Naive thymus-derived CD8-positive, alpha-beta T cell (primary cell): ENCODE results near the gene TMA7B. TPM values are rescaled to one million over a fixed set of nuclear protein-coding genes. Genes with fewer than 3 reads are reported as not detected.
"Not testable (repeated sequence)": the region's sequence is repeated elsewhere in the genome, so short reads cannot be mapped to it uniquely, and the experiment has no call there.

Experiments
- ATAC-seq, 2 donors: fragments of 150-1000 bp; cut with Tn5 transposase in 1 of 2; sonication (Bioruptor Pico), chemical (Tn5 transposase) in 1 of 2; 1 replicate in 1 of 2; 2 replicates in 1 of 2; pipeline ENCODE4 v1.10.0; 2021; ENCODE audit warnings: mild to moderate bottlenecking in 2 of 2, moderate library complexity in 2 of 2
- POLR2A ChIA-PET: fragments of 350-600 bp; sonication (Branson Sonifier 250); formaldehyde crosslinking; loops from one replicate; lab custom pipeline; 2021; ENCODE audit warnings: antibody characterized with exemption; lab: Charles Lee
- DNase-seq, 10 donors: peaks; one replicate each; pipeline versions ENCODE4 v3.0.0 to v3.0.0-alpha.2; 2020 to 2022
- H3K27ac Mint-ChIP-seq, 10 donors: one replicate each; pipeline ENCODE4 v1.8.0; 2020 to 2022; ENCODE audit warnings: mild to moderate bottlenecking in 10 of 10, mixed read lengths in 10 of 10, moderate library complexity in 4 of 10, inconsistent platforms in 1 of 10
- H3K27me3 Mint-ChIP-seq, 5 donors: one replicate each; pipeline ENCODE4 v1.8.0; 2021 to 2022; ENCODE audit warnings: mixed read lengths in 5 of 5
- H3K36me3 Mint-ChIP-seq, 3 donors: one replicate each; pipeline ENCODE4 v1.8.0; 2020 to 2022; ENCODE audit warnings: mixed read lengths in 3 of 3, mild to moderate bottlenecking in 2 of 3, inconsistent platforms in 1 of 3
- H3K4me1 Mint-ChIP-seq, 4 donors: one replicate each; pipeline ENCODE4 v1.8.0; 2021 to 2022; ENCODE audit warnings: mixed read lengths in 4 of 4
- H3K4me3 Mint-ChIP-seq, 10 donors: one replicate each; pipeline ENCODE4 v1.8.0; 2020 to 2022; ENCODE audit warnings: mild to moderate bottlenecking in 10 of 10, mixed read lengths in 10 of 10, moderate library complexity in 6 of 10, inconsistent platforms in 1 of 10
- H3K9me3 Mint-ChIP-seq, 9 donors: one replicate each; pipeline ENCODE4 v1.8.0; 2020 to 2022; ENCODE audit warnings: mixed read lengths in 9 of 9, mild to moderate bottlenecking in 3 of 9, inconsistent platforms in 1 of 9, moderate library complexity in 1 of 9
- polyA plus RNA-seq, 3 donors: library from polyadenylated mRNA; unstranded; fragments of 300-500 nt; fragmentation: Illumina TruSeq; gene quantifications; one replicate each; pipeline ENCODE4 v1.2.3, GENCODE V29; 2021
- total RNA-seq, 8 experiments: library from RNA in 2 of 8; stranded (reverse) in 2 of 8; gene quantifications; one replicate each; pipeline ENCODE4 v1.2.3 and lab custom pipeline; 2021 to 2026

Gene TMA7B
- total and polyA plus RNA-seq, 5 experiments from 2014 or later = 1.5 to 14.2 (median 3.5) TPM

GRCh38 chr22:39943337-39943736 lies 16.9 kb upstream of the TMA7B start:
- POLR2A ChIA-PET = interaction anchor here (0.7 to 7.4 kb wide), 22 partner anchors 9 to 423 kb away, joined by 3 to 58 read pairs (median 6); partner anchors contain the start of genes ATF4, GRAP2 and TMA7B
- Mint-ChIP-seq H3K36me3 (peaks cover under 1 to 52% (median 6%) of the 10 kb centered on the region in 3 donors), H3K27me3 (no peaks in the 10 kb centered on the region), H3K9me3 (no peaks in the 10 kb centered on the region), H3K4me3 (peak overlapping the region in 9 of 10 donors; percentile 45 to 89 (median 81)), H3K4me1 (peaks cover 38 to 96% (median 95%) of the 10 kb centered on the region in 4 donors), H3K27ac (peak overlapping the region in 6 of 10 donors; percentile 95 to 99 (median 98))
- peak in 6 of 10 donors; percentile 24 to 77 (median 48) for DNase-seq
- ATAC-seq = peak; percentile 19 to 43

- Mint-ChIP-seq H3K27ac (peak overlapping the region in 6 of 10 donors; percentile 95 to 99 (median 98)), H3K9me3 (no peaks in the 10 kb centered on the region), H3K4me3 (peak overlapping the region in 9 of 10 donors; percentile 59 to 89 (median 81)), H3K4me1 (peaks cover 47 to 96% (median 95%) of the 10 kb centered on the region in 4 donors), H3K27me3 (no peaks in the 10 kb centered on the region), H3K36me3 (peaks cover 10 to 55% (median 15%) of the 10 kb centered on the region in 3 donors)
- ATAC-seq (peak; percentile 14 to 52), DNase-seq (peak in 2 of 10 donors; percentile 54 to 56)
- POLR2A ChIA-PET = interaction anchor here (0.5 to 7.4 kb wide), 16 partner anchors 8 to 100 kb away, joined by 3 to 58 read pairs (median 4); partner anchors contain the start of genes GRAP2 and TMA7B
These were observed 16.0 kb upstream of the TMA7B start for GRCh38 chr22:39943953-39944872.

GRCh38 chr22:39946126-39946502 lies 14.1 kb upstream of the TMA7B start:
- peak overlapping the region in 8 of 10 donors; percentile 50 to 89 (median 76) for H3K4me3 Mint-ChIP-seq
- POLR2A ChIA-PET = interaction anchor here (1.1 to 7.4 kb wide), 9 partner anchors 8 to 426 kb away, joined by 4 to 58 read pairs (median 7); partner anchors contain the start of genes ATF4 and GRAP2
- H3K36me3 Mint-ChIP-seq = peaks cover 18 to 63% (median 28%) of the 10 kb centered on the region in 3 donors
- no peaks in the 10 kb centered on the region for H3K9me3 Mint-ChIP-seq
- H3K27me3 Mint-ChIP-seq = no peaks in the 10 kb centered on the region
- DNase-seq (no peak), ATAC-seq (no peak)
- peak overlapping the region in 6 of 10 donors; percentile 89 to 99 (median 97) for H3K27ac Mint-ChIP-seq
- H3K4me1 Mint-ChIP-seq = peaks cover 52 to 100% (median 97%) of the 10 kb centered on the region in 4 donors

- peaks cover 18 to 65% (median 31%) of the 10 kb centered on the region in 3 donors for H3K36me3 Mint-ChIP-seq
- H3K4me3 Mint-ChIP-seq = peak overlapping the region; percentile 60 to 89 (median 75)
- H3K9me3 Mint-ChIP-seq = no peaks in the 10 kb centered on the region
- H3K4me1 Mint-ChIP-seq = peaks cover 54 to 100% (median 98%) of the 10 kb centered on the region in 4 donors
- ATAC-seq (no peak), DNase-seq (no peak)
- POLR2A ChIA-PET = interaction anchor here (0.9 to 7.4 kb wide), 13 partner anchors 8 to 427 kb away, joined by 3 to 58 read pairs (median 6); partner anchors contain the start of genes ATF4 and GRAP2
- peak overlapping the region in 6 of 10 donors; percentile 95 to 99 (median 97) for H3K27ac Mint-ChIP-seq
- no peaks in the 10 kb centered on the region for H3K27me3 Mint-ChIP-seq
These were observed 13.5 kb upstream of the TMA7B start for GRCh38 chr22:39946503-39947219.

- H3K4me1 Mint-ChIP-seq = peaks cover 55 to 100% (median 98%) of the 10 kb centered on the region in 4 donors
- peaks cover 18 to 61% (median 31%) of the 10 kb centered on the region in 3 donors for H3K36me3 Mint-ChIP-seq
- H3K9me3 Mint-ChIP-seq = no peaks in the 10 kb centered on the region
- DNase-seq (no peak), ATAC-seq (no peak)
- H3K4me3 Mint-ChIP-seq = peak overlapping the region; percentile 60 to 89 (median 81)
- peak overlapping the region in 6 of 10 donors; percentile 95 to 99 (median 97) for H3K27ac Mint-ChIP-seq
- POLR2A ChIA-PET = interaction anchor here (0.6 to 7.4 kb wide), 18 partner anchors 9 to 339 kb away, joined by 3 to 58 read pairs (median 5); partner anchors contain the start of gene GRAP2
- H3K27me3 Mint-ChIP-seq = no peaks in the 10 kb centered on the region
These were observed 12.7 kb upstream of the TMA7B start for GRCh38 chr22:39947220-39948216.

- Mint-ChIP-seq H3K27me3 (no peaks in the 10 kb centered on the region), H3K9me3 (no peaks in the 10 kb centered on the region), H3K4me3 (peak overlapping the region; percentile 29 to 89 (median 80)), H3K4me1 (peaks cover 57 to 98% (median 95%) of the 10 kb centered on the region in 4 donors), H3K36me3 (peaks cover 23 to 75% (median 34%) of the 10 kb centered on the region in 3 donors), H3K27ac (peak overlapping the region in 6 of 10 donors; percentile 95 to 99 (median 97))
- ATAC-seq (no peak), DNase-seq (no peak)
- POLR2A ChIA-PET = interaction anchor here (0.6 to 7.2 kb wide), 11 partner anchors 7 to 396 kb away, joined by 3 to 56 read pairs (median 12); partner anchors contain the start of gene TMA7B
These were observed 10.0 kb upstream of the TMA7B start for GRCh38 chr22:39949964-39950737.

- DNase-seq (peak in 7 of 10 donors; percentile 41 to 79 (median 58)), ATAC-seq (peak; percentile 71 to 82)
- Mint-ChIP-seq H3K36me3 (peaks cover 26 to 86% (median 39%) of the 10 kb centered on the region in 3 donors), H3K4me3 (peak overlapping the region; percentile 64 to 90 (median 80)), H3K27ac (peak overlapping the region in 6 of 10 donors; percentile 95 to 99 (median 97)), H3K4me1 (peaks cover 57 to 100% (median 93%) of the 10 kb centered on the region in 4 donors)
- H3K27me3 Mint-ChIP-seq, H3K9me3 Mint-ChIP-seq: not testable (repeated sequence)
- POLR2A ChIA-PET = interaction anchor here (0.7 to 7.2 kb wide), 17 partner anchors 9 to 93 kb away, joined by 3 to 56 read pairs (median 6); no protein-coding TSS in a partner anchor
These were observed 8.4 kb upstream of the TMA7B start for GRCh38 chr22:39951603-39952293.

- H3K4me3 Mint-ChIP-seq = peak overlapping the region; percentile 64 to 90 (median 80)
- peaks cover 54 to 100% (median 93%) of the 10 kb centered on the region in 4 donors for H3K4me1 Mint-ChIP-seq
- no peaks in the 10 kb centered on the region for H3K9me3 Mint-ChIP-seq
- H3K36me3 Mint-ChIP-seq = peaks cover 32 to 86% (median 42%) of the 10 kb centered on the region in 3 donors
- ATAC-seq (peak; percentile 48 to 65), DNase-seq (peak in 5 of 10 donors; percentile 22 to 70 (median 60))
- peak overlapping the region in 6 of 10 donors; percentile 95 to 99 (median 97) for H3K27ac Mint-ChIP-seq
- POLR2A ChIA-PET = interaction anchor here (0.7 to 7.2 kb wide), 16 partner anchors 10 to 92 kb away, joined by 3 to 56 read pairs (median 7); no protein-coding TSS in a partner anchor
- H3K27me3 Mint-ChIP-seq = no peaks in the 10 kb centered on the region
These were observed 7.8 kb upstream of the TMA7B start for GRCh38 chr22:39952347-39952746.

- Mint-ChIP-seq H3K27ac (peak overlapping the region in 6 of 10 donors; percentile 95 to 99 (median 97)), H3K4me3 (peak overlapping the region; percentile 23 to 90 (median 80)), H3K27me3 (no peaks in the 10 kb centered on the region), H3K4me1 (peaks cover 58 to 99% (median 92%) of the 10 kb centered on the region in 4 donors), H3K36me3 (peaks cover 33 to 86% (median 46%) of the 10 kb centered on the region in 3 donors), H3K9me3 (no peaks in the 10 kb centered on the region)
- ATAC-seq (no peak), DNase-seq (no peak)
- POLR2A ChIA-PET = interaction anchor here (0.6 to 7.2 kb wide), 12 partner anchors 9 to 335 kb away, joined by 3 to 56 read pairs (median 4); no protein-coding TSS in a partner anchor
These were observed 7.1 kb upstream of the TMA7B start for GRCh38 chr22:39953101-39953500.
